HG02973 (cell line): ENCODE data around the gene RNF169.
"Not testable (repeated sequence)": the region's sequence is repeated elsewhere in the genome, so short reads cannot be mapped to it uniquely, and the experiment has no call there.

ENCODE experiments used
- ATAC-seq: cut with Tn5 transposase; IDR thresholded peaks from one replicate; pipeline ENCODE4 v1.9.1; 2021; ENCODE audit warnings: moderate library complexity; ENCODE audit not compliant: unreplicated experiment

RNF169 gene

DNA sequence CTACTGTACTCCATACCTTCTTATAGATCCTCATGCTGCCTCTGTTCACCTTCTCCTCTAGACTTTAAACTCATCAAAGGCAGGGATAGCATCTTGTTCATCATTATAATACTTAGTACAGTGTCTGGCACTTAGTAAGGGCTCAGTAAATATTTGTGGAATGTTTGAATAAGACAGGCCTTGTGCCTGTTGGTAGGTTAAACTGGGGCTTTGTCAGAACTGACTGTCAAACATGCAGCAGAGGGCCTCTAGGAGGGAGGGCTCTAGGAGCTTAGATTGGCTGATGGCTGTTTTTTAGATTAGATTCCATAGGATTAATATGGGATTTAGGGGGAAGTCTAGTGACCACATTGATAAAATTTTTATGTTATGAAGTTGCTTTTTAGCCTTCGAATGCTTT lies 70.8 kb downstream of the RNF169 start:
- ATAC-seq, result no peak

DNA sequence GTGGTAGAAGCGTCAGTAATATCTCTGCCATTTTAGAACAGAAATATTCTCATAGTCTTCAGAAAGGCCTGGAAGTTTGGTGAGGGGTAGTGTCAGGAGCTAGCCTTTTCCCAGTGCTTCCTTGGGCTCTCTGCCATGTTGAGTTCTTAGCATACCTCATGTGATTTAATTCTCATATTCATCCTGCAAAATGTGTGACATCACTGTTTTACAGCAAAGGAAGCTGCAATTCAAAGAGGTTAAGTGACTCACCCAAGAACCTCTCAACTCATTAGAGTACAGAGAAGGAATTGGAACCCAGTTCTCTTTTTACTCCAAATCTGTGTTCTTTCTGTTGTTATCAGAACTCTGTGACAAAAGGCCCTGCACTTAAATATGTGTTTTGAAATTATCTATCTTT lies 72.1 kb downstream of the RNF169 start:
- no peak for ATAC-seq

DNA sequence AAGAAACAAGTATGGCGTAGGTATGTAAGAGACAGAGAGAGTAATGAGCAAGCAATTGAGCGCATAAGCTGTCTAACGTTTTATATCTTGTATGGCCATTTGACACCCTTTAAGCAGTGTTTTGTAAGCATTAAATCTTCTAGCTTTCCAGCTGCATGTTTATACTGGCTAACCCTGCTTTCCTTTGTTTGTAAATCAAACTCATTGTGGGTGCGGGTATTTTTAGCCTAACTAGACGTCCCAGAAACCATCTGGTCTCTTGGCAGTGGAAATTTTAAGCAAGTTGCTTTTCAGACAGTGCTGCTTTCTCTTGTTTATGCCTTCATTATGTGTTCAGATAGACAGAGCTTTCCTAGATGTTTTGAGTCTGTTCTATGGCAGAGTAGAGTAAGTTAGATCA lies 73.5 kb downstream of the RNF169 start:
- ATAC-seq, result no peak

DNA sequence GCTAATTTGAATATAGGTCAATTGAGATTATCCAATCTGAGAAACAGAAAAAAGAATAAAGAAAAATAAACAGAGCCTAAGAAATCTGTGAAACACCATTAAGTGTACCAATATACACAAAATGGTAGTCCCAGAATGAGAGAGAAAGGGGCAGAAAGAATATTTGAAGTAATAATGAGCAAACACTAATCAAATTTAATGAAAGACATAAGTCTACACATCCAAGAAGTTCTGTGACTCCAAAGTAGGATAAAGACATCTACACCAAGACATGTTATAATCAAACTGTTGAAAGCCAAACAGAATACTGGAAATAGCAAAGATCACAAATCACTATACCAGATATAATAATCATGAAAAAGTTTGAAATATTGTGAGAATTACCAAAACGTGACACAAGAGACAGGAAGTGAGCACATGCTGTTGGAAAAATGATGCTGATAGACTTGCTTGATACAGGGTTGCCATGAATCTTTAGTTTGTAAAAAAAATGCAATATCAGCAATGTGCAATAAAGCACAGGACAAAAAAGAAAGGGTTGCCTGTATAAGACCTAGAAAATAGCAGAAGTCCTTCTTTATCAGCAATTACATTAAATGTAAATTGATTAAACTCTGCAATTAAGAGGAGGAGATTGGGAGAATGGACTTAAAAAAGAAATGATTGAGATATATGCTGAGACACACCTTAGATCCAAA lies 75.8 kb downstream of the RNF169 start:
- no peak for ATAC-seq

DNA sequence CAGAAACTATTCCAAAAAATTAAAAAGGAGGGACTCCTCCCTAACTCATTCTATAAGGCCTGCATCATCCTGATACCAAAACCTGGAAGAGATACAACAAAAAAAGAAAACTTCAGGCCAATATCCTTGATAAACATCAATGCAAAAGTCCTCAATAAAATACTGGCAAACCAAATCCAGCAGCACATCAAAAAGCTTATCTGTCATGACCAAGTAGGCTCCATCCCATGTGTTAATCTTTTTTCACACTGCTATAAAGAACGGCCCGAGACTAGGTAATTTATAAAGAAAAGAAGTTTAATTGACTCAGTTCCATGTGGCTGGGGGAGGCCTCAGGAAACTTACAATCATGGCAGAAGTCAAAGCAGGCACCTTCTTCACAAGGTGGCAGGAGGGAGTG lies 76.9 kb downstream of the RNF169 start:
- not testable (repeated sequence) for ATAC-seq

DNA sequence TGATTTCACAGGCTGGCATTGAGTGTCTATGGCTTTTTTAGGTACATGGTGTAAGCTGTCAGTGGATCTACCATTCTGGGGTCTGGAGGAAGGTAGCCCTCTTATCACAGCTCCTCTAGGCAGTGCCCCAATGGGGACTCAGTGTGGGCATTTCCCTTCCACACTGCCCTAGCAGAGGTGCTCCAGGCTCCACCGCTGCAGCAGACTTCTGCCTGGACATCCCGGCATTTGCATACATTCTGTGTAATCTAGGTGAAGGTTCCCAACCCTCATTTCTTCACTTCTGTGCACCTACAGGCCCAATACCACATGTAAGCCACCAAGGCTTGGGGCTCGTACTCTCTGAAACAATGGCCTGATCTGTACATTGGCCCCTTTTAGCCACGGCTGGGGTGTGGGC lies 78.3 kb downstream of the RNF169 start:
- ATAC-seq, result no peak

DNA sequence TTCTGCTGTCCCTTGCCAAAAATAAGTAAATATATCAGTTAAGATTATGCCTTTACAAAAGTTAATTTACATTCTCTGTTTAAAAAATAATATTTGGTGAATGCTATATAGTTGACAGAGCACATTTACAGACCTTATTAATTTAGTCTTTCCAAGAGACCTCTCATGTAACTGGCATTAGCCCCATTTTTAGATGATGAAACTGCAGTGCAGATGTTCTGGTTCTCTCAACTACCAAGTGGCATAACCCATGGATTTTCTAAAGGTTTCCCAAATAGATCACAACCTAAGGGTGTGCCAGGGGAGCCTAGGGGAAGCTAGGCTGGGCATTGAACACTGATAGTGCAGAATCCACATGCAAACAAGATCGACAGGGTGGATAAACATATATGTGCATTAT lies 88.5 kb downstream of the RNF169 start:
- no peak for ATAC-seq

DNA sequence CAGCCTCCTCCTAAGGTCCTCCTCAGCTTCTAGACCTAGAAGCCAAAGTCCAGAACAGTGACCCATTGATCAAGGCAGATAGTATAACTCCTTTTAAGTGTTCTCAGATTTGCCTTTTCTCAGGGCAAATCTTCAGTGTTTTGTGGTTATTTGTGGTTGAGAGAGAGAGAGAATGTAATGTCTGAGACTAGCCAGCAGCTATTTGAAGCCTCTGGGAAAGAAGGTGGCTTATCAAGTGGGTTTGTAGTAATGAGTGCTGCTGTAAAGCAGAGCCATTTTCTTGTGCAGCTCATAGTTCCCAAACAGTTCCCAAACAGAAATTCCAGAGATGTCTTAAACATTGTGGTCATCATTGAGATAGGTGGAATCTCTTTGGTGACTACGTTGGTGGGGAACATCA lies 89.5 kb downstream of the RNF169 start:
- no peak for ATAC-seq

DNA sequence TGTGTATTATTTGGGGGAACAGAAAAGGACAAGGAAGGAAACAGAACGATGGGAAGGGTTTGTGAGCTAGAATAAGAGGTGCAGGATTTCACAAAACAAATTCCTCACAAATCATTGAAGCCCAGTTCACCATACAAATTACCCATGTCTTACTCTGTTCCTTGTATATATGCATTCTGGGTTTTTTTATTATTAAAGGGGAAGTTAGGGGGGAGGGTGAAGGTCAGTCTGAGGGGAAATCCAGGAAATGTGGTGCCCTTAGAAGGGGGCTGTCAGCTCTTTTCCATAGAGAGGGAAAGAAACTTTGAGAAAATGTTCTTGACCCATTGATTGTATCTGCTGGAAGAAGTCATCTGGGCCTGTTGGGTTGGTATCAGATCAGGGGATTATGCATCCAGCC lies 90.8 kb downstream of the RNF169 start:
- no peak for ATAC-seq

DNA sequence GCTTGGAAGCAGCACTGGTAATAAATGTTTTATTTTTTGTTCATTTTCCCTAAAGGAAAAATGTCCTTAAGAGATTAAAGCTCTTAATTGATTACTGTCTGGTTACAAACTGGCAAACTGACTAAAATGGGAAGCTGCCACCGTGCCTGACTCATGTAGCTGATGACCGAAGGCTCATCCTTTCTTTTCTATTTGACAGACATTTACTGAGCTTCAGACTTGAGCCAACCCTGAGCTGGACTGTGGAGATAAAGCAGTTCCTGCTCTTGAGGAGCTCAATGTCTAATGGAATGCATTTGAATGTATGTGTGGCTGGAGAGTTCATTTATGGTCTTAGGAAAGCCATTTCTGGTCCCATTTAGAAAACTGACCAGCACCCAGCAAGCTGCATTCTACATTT lies 91.3 kb downstream of the RNF169 start:
- ATAC-seq, result no peak

DNA sequence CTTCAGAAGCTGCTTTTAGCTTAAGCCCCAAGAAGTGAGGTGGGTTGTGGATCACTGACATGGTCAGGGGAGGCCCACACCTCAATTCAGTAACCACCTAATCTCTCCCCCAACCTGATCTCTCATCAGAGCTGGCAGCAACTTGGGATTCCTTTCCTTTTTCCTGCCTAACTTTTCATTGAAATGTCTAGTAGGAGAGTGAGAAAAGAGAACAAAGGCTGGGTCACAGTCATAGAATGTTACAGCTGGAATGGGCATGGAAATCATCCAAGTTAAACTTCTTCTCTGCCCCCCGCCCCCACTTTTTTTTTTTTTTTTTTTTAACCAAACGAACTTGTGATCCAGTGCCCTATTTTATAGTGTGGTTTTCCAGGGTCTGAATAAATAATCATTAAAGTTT lies 91.8 kb downstream of the RNF169 start:
- no peak for ATAC-seq

DNA sequence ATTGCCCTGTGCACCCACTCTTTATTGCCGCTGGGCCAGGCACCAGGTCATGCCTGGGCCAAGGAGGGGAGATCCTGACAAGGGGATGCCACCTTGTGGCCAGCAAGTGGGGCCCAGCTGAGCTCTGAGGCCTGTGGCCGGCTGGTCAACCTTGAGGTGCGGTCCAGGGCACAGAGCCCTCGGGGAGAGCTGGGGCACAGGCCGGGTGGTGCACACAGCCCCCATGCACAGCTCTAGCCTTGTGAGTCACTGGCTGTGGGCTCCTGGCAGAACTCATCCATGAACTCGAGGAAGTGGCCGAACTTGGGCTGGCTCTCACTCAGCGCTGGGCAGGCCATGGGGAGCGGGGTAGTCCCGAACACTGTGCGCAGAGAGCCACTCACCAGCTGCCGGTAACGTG lies 94.3 kb downstream of the RNF169 start:
- ATAC-seq, result no peak

DNA sequence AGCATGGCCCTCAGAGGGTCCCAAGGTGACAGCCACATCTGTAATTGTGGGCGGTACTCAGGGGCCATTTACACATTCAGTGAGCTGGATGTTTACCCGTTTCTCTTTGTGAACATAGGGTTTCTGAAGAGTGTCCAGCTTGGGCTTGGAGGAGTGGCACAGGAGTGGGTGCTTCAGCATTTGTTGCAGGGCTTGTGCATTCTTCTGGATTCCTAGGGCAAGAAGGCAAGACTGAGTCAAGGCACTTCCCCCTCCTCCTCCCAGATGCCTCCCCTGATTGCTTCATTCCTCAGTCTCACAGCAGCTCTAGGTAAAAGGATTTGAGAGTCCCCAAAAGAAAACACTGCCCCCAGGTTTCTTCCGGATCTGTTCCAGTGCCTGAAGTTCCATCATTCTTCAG lies 95.4 kb downstream of the RNF169 start:
- ATAC-seq, result no peak

DNA sequence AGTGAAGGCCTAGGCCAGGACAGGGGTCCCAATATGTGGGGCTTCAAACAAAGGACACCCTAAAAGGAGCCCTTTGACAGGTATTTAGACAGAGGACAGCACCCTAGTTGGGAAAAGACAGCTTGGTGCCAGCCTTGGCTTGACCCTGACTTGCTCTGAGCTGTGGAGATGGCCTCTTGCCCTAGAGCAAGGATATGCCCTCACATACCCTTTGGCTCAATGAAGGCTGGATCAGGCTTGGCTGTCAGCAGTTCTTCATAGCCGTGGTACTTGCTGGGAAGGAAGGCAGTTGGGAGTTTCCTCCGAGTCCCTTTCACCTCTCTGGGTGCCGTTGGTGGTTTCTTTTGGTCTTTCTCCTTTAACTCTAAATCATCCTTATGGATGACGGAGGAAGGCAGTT lies 96.2 kb downstream of the RNF169 start:
- ATAC-seq, result no peak

DNA sequence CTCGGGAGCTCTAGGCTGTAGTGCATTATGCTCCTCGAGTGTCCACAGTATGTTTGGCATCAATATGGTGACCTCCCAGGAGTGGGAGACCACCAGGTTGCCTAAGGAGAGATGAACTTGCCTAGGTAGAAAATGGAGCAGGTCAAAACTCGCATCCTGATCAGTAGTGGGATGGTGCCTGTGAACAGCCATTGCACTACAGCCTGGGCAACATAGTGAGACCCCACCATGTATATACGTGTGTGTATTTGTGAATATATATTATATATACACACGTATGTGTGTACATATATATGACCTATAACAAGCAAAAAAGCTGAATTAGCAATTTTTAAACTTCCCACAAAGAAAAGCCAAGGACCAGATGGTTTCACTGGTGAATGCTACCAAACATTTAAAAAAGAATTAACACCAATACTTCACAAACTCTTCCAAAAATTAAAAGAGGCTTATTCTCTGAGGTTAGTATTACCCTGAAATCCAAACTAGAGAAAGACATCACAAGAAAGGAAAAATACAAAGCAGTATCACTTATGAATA lies 97.4 kb downstream of the RNF169 start:
- ATAC-seq, result no peak

DNA sequence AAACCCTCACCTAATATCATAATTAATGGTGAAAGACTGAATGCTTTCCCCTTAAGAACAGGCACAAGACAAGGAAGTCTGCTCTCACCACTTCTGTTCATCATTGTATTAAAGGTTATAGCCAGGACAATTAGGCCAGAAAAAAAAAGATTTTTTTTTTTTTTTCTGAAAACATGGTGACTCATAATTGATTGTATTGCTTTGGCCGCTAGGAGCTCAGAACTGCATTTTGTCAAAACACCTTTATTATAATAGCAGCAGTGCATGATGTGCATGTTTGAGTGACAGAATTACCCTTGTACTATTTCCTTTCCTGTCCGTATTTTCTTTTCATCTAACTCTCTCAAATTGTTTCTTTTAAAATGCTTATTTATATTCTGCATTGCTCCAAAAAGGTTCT lies 98.1 kb downstream of the RNF169 start:
- no peak for ATAC-seq

DNA sequence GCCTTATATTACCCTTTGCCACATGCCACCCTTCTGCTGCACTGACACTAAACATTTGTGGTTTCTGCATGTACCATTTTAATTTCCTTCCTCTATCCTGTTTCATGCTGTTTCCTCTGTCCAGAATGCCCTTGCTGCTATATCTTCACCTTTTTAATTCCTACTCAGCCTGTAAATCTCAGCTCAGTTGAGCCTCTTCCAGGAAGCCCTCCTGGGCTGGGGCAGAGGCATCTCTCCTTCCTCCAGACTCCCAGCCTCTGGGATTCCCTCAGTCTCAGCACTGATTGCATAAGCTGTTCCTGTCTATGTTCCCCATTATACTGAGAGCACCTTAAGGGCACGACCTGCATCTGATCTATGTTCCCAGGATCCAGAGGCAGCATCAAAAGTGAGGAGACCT lies 98.7 kb downstream of the RNF169 start:
- no peak for ATAC-seq

DNA sequence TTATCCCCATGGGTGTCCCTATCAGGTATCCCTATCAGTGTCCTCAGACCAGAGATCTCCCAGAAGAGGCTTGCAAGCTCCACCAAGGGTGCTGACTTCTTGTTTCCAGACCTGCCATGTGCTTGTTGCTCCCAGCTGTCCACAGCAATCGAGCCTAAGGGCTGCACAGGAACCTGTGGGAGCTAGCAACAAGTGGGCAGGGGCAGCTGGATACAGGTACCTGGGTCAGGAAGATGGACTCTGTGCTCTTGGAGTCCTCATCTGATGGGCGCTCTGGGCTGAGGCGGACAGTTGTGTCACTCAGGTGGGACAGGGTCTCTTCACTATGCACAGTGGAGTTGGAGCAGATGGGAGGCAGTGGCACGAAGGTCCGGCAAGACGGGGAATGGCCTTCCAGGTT lies 99.2 kb downstream of the RNF169 start:
- ATAC-seq, result no peak

DNA sequence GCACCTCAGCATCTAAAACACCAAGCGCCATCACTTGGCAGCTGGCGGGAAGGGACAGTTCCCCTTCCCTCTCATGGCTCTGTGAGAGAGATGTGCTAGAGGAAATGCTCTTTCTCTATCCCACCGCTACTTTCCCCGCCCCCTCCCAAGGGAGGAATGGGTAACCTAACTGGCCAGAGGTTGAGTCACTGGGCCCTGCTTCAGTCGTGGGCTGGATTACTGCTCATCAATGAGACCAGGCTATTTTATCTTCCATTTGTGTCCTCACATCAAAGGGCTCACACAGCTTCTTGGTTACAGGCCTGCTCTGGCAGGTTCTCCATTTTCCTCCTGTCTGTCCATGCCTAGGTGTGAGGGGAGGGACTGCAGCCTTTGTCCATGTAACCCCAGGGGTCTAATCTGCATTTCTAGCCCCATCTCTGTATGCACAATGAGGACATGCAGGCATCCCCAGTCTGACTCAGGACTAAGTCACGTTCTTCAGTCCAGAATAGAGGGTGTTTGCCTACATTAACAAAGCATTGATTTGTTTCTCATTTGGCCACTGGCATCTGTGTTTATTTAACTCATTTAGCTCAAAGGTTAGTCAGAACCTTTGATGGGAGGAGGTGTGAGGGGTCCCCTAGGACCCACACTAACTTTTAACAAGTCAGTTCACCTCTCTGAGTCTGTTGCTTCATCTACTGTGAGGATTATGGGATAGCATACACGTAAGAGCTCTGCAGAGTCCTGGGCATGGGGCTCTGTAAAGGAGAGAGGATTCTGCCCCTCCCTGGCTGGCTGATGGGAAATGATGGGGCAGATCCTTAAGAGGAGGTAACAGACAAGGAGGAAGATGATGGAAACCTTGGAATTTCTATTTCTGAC lies 101.1 kb downstream of the RNF169 start:
- no peak for ATAC-seq

DNA sequence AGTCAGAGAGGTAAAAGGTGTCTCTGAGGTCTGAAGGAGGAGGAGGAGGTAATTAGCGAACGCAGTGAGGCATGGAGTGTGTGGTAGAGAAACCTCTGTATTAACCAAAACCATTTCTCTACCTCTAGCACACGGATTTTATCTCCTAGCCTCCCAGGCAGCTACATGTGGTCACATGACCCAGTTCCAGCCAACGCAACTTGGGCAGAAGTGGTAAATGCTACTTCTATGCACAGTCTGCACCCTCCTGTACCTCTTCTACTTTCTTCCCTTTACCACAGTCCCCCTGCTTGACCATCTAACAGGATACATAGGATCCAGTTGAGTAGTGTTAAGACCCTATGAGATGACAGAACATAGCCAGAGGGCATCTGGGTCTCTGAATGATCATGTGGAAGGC lies 104.6 kb downstream of the RNF169 start:
- no peak for ATAC-seq

DNA sequence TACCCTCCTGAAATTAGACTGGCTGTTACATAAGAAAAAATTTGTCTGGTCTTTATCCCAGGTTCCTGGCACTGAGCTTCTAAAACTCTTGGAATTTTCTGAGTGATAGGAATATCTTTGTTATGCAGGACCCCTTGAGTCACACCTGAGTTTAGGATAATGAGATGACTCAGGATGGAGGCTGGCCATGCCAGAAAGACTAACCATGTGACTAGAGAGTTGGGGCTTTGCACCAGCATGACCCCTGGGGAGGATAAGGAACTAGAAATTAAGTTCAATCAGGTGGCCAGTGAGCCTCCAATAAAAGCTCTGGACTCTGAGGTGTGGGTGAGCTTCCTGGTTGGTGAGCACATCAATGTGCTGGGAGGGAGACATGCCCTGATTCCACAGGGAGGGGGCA lies 112.1 kb downstream of the RNF169 start:
- no peak for ATAC-seq

DNA sequence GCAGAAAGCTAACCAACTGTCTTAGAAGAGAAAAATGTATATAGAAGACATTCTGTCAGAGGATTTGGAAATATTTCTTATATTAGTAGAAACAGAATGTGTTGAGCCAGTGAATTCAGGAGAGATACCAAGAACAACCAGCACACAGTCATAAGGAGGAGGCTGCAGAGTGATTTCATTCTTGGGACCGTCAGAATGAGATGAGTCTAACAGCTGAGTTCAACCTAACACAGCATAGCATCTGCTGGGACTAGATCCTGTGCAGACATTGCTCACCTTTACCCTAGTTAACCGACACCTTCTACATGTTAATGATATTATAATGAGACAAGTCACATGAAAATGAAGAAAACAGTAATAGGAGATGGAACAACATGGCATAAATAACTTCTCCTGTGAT lies 114.8 kb downstream of the RNF169 start:
- no peak for ATAC-seq
